ENCODE data around the gene CEACAM16. TPM values are rescaled to one million over a fixed set of nuclear protein-coding genes. Genes with fewer than 3 reads are reported as not detected.

Gene CEACAM16
- total RNA-seq, 1 donor from 2014 or later, result not detected

- Mint-ChIP-seq H3K9me3 (ENCODE audit: unreplicated experiment) (no peaks in the 10 kb centered on the region), H3K36me3 (ENCODE audit: low read depth, unreplicated experiment) (peaks cover 4% of the 10 kb centered on the region), H3K4me1 (ENCODE audit: unreplicated experiment) (peaks cover 14% of the 10 kb centered on the region), H3K4me3 (ENCODE audit: unreplicated experiment) (no peak overlapping the region), H3K27ac (ENCODE audit: unreplicated experiment) (no peak overlapping the region), H3K27me3 (ENCODE audit: unreplicated experiment) (peaks cover 47% of the 10 kb centered on the region)
- no peak for TF ChIP-seq CTCF (IDR thresholded peaks at IDR 0.05; ENCODE audit: unreplicated experiment)
- DNase-seq (ENCODE audit: low spot score), result no peak
Observed at GRCh38 chr19:44749994-44750393, 51.0 kb downstream of the CEACAM16 start.

GRCh38 chr19:44752123-44752815 is 53.3 kb downstream of the CEACAM16 start:
- H3K9me3 Mint-ChIP-seq (ENCODE audit: unreplicated experiment), result no peaks in the 10 kb centered on the region
- peaks cover 4% of the 10 kb centered on the region for H3K36me3 Mint-ChIP-seq (ENCODE audit: low read depth, unreplicated experiment)
- no peak for TF ChIP-seq CTCF (IDR thresholded peaks at IDR 0.05; ENCODE audit: unreplicated experiment)
- peaks cover 38% of the 10 kb centered on the region for H3K27me3 Mint-ChIP-seq (ENCODE audit: unreplicated experiment)
- peaks cover 14% of the 10 kb centered on the region for H3K4me1 Mint-ChIP-seq (ENCODE audit: unreplicated experiment)
- DNase-seq (ENCODE audit: low spot score), result no peak
- H3K4me3 Mint-ChIP-seq (ENCODE audit: unreplicated experiment), result no peak overlapping the region
- no peak overlapping the region for H3K27ac Mint-ChIP-seq (ENCODE audit: unreplicated experiment)

- Mint-ChIP-seq H3K36me3 (ENCODE audit: low read depth, unreplicated experiment) (peaks cover 2% of the 10 kb centered on the region), H3K27me3 (ENCODE audit: unreplicated experiment) (peaks cover 38% of the 10 kb centered on the region), H3K27ac (ENCODE audit: unreplicated experiment) (no peak overlapping the region), H3K9me3 (ENCODE audit: unreplicated experiment) (no peaks in the 10 kb centered on the region), H3K4me1 (ENCODE audit: unreplicated experiment) (peaks cover 17% of the 10 kb centered on the region), H3K4me3 (ENCODE audit: unreplicated experiment) (no peak overlapping the region)
- DNase-seq (ENCODE audit: low spot score), result peak; percentile 39
- no peak for TF ChIP-seq CTCF (IDR thresholded peaks at IDR 0.05; ENCODE audit: unreplicated experiment)
Observed at GRCh38 chr19:44752816-44753625, 54.1 kb downstream of the CEACAM16 start.

GRCh38 chr19:44753626-44753931 is 54.6 kb downstream of the CEACAM16 start:
- no peak overlapping the region for H3K27ac Mint-ChIP-seq (ENCODE audit: unreplicated experiment)
- H3K9me3 Mint-ChIP-seq (ENCODE audit: unreplicated experiment), result no peaks in the 10 kb centered on the region
- peaks cover 37% of the 10 kb centered on the region for H3K27me3 Mint-ChIP-seq (ENCODE audit: unreplicated experiment)
- H3K4me1 Mint-ChIP-seq (ENCODE audit: unreplicated experiment), result peaks cover 14% of the 10 kb centered on the region
- no peaks in the 10 kb centered on the region for H3K36me3 Mint-ChIP-seq (ENCODE audit: low read depth, unreplicated experiment)
- no peak for TF ChIP-seq CTCF (IDR thresholded peaks at IDR 0.05; ENCODE audit: unreplicated experiment)
- H3K4me3 Mint-ChIP-seq (ENCODE audit: unreplicated experiment), result peak overlapping the region; percentile 65
- no peak for DNase-seq (ENCODE audit: low spot score)

Data from endothelial cell (in vitro differentiated cells).